H1 (cell line): ENCODE data around the gene SNAPC2. TPM values are rescaled to one million over a fixed set of nuclear protein-coding genes. Genes with fewer than 3 reads are reported as not detected.

Experiments
- CTCF ChIA-PET: fragments of 300-600 bp; sonication (Branson Sonifier 250); formaldehyde crosslinking; loops from one replicate; lab custom pipeline; 2021; ENCODE audit not compliant: partially characterized antibody; lab: Charles Lee
- POLR2A ChIA-PET: fragments of 300-600 bp; sonication (Branson Sonifier 250); formaldehyde crosslinking; loops from one replicate; lab custom pipeline; 2021; ENCODE audit warnings: inconsistent platforms; ENCODE audit not compliant: partially characterized antibody; lab: Charles Lee
- DNase-seq, 2 experiments: peaks; one replicate each; pipeline versions ENCODE4 v3.0.0 to v3.0.0-alpha.2; 2010 to 2022; ENCODE audit warnings: low spot score in 2 of 2, low read depth in 1 of 2, mixed read lengths in 1 of 2
- FAIRE-seq: peaks from 2 replicates; lab custom pipeline; 2011; peaks lifted over from hg19 to GRCh38; lab: Jason Lieb, UNC
- H2AFZ ChIP-seq: 2 replicates; pipeline ENCODE4 v1.8.1; 2012; ENCODE audit warnings: low read length, inconsistent platforms
- H2AK5ac ChIP-seq: 2 replicates; pipeline ENCODE4 v1.6.1; 2013; ENCODE audit warnings: low read depth, low read length
- H2BK120ac ChIP-seq: replicated peaks from 2 replicates; pipeline ENCODE3; 2013; ENCODE audit warnings: low read depth, low read length, inconsistent platforms
- H2BK12ac ChIP-seq: 2 replicates; pipeline ENCODE4 v1.6.1; 2013; ENCODE audit warnings: low read depth, low read length
- H2BK15ac ChIP-seq: 2 replicates; pipeline ENCODE4 v1.6.1; 2013; ENCODE audit warnings: low read length
- H2BK20ac ChIP-seq: 2 replicates; pipeline ENCODE4 v1.6.1; 2013; ENCODE audit warnings: low read length
- H2BK5ac ChIP-seq: 2 replicates; pipeline ENCODE4 v1.6.1; 2013; ENCODE audit warnings: low read depth, low read length
- H3K14ac ChIP-seq: 2 replicates; pipeline ENCODE4 v1.6.1; 2013; ENCODE audit warnings: inconsistent platforms; ENCODE audit not compliant: insufficient read length
- H3K18ac ChIP-seq: 2 replicates; pipeline ENCODE4 v1.6.1; 2013; ENCODE audit warnings: low read length; ENCODE audit errors: extremely low read depth
- H3K23ac ChIP-seq: 2 replicates; pipeline ENCODE4 v1.6.1; 2013; ENCODE audit warnings: inconsistent platforms; ENCODE audit not compliant: insufficient read length
- H3K23me2 ChIP-seq: 2 replicates; pipeline ENCODE4 v1.6.1; 2013; ENCODE audit warnings: low read depth, low read length
- H3K27ac ChIP-seq: 2 replicates; pipeline ENCODE4 v1.6.1; 2011; ENCODE audit warnings: low read depth, low read length, inconsistent platforms
- H3K27me3 ChIP-seq, 4 experiments: replicated peaks in 1 of 4; 1 replicate in 1 of 4; 2 replicates in 3 of 4; pipeline versions ENCODE4 v1.6.1 to v1.8.1; 2011 to 2013; ENCODE audit warnings: low read length in 3 of 4, mild to moderate bottlenecking in 3 of 4, inconsistent platforms in 2 of 4, mixed read lengths in 2 of 4, moderate library complexity in 1 of 4; ENCODE audit not compliant: control insufficient read depth in 3 of 4, insufficient read depth in 3 of 4; ENCODE audit errors: extremely low read depth in 1 of 4
- H3K36me3 ChIP-seq, 4 experiments: 2 replicates each; pipeline versions ENCODE4 v1.6.1 to v1.8.1; 2011 to 2013; ENCODE audit warnings: mild to moderate bottlenecking in 4 of 4, low read length in 3 of 4, moderate library complexity in 2 of 4, control low read depth in 1 of 4, inconsistent platforms in 1 of 4; ENCODE audit not compliant: insufficient read depth in 4 of 4, control insufficient read depth in 2 of 4
- H3K4ac ChIP-seq: replicated peaks from 2 replicates; pipeline ENCODE3; 2013; ENCODE audit warnings: low read length, low read depth, mixed read lengths, inconsistent platforms; ENCODE audit not compliant: insufficient read length
- H3K4me1 ChIP-seq, 4 experiments: replicated peaks in 1 of 4; 1 replicate in 1 of 4; 2 replicates in 3 of 4; pipeline versions ENCODE4 v1.6.1 to v1.8.1; 2011 to 2013; ENCODE audit warnings: low read length in 3 of 4, inconsistent platforms in 2 of 4, mixed read lengths in 1 of 4; ENCODE audit not compliant: insufficient read depth in 4 of 4, control insufficient read depth in 3 of 4
- H3K4me2 ChIP-seq, 2 experiments: 2 replicates each; pipeline versions ENCODE4 v1.6.1 to v1.8.1; 2011 to 2013; ENCODE audit warnings: low read depth in 2 of 2, low read length in 2 of 2, control low read depth in 1 of 2, inconsistent platforms in 1 of 2, mild to moderate bottlenecking in 1 of 2; ENCODE audit not compliant: insufficient read depth in 1 of 2
- H3K4me3 ChIP-seq, 4 experiments: fragments of 200-600, 300-600 bp in 1 of 4; sonication (generic), shearing (Covaris generic), sonication (Bioruptor Twin) in 1 of 4; 2 replicates each; pipeline versions ENCODE4 v1.5.1 to v1.8.1; 2011 to 2016; ENCODE audit warnings: low read length in 4 of 4, low read depth in 3 of 4, control low read depth in 2 of 4, inconsistent platforms in 2 of 4, mild to moderate bottlenecking in 2 of 4, mixed read lengths in 1 of 4, moderate library complexity in 1 of 4; ENCODE audit not compliant: insufficient read depth in 2 of 4; ENCODE audit errors: extremely low read depth in 1 of 4
- H3K56ac ChIP-seq: replicated peaks from 2 replicates; pipeline ENCODE3; 2013; ENCODE audit warnings: low read depth, mild to moderate bottlenecking, mixed read lengths, low read length, inconsistent platforms; ENCODE audit not compliant: insufficient read length
- H3K79me1 ChIP-seq: 2 replicates; pipeline ENCODE4 v1.6.1; 2013; ENCODE audit warnings: low read depth, low read length, control low read depth
- H3K79me2 ChIP-seq, 2 experiments: 2 replicates each; pipeline versions ENCODE4 v1.6.1 to v1.8.1; 2012 to 2013; ENCODE audit warnings: low read length in 2 of 2, mild to moderate bottlenecking in 2 of 2, inconsistent platforms in 1 of 2; ENCODE audit not compliant: insufficient read depth in 2 of 2, control insufficient read depth in 1 of 2
- H3K9ac ChIP-seq, 4 experiments: replicated peaks in 1 of 4; 1 replicate in 1 of 4; 2 replicates in 3 of 4; pipeline versions ENCODE4 v1.6.1 to v1.8.1; 2011 to 2013; ENCODE audit warnings: low read depth in 3 of 4, low read length in 3 of 4, control low read depth in 2 of 4, mild to moderate bottlenecking in 2 of 4, moderate library complexity in 2 of 4, inconsistent platforms in 1 of 4; ENCODE audit errors: extremely low read depth in 1 of 4
- H3K9me3 ChIP-seq, 2 experiments: 2 replicates each; pipeline versions ENCODE4 v1.6.1 to v1.8.1; 2012 to 2013; ENCODE audit warnings: mild to moderate bottlenecking in 2 of 2, moderate library complexity in 2 of 2, control low read depth in 1 of 2, inconsistent platforms in 1 of 2, low read depth in 1 of 2, low read length in 1 of 2, mixed read lengths in 1 of 2; ENCODE audit not compliant: insufficient read depth in 2 of 2
- H4K20me1 ChIP-seq, 2 experiments: replicated peaks in 1 of 2; 2 replicates each; pipeline versions ENCODE3 to v1.8.1; 2011 to 2013; ENCODE audit warnings: inconsistent platforms in 2 of 2, low read length in 2 of 2, mild to moderate bottlenecking in 1 of 2; ENCODE audit not compliant: insufficient read depth in 2 of 2, control insufficient read depth in 1 of 2
- H4K5ac ChIP-seq: 2 replicates; pipeline ENCODE4 v1.6.1; 2013; ENCODE audit warnings: low read length, low read depth, mixed read lengths, inconsistent platforms; ENCODE audit not compliant: insufficient read length
- H4K8ac ChIP-seq: 2 replicates; pipeline ENCODE4 v1.8.0; 2013; ENCODE audit warnings: mild to moderate bottlenecking, moderate library complexity, low read length, inconsistent platforms; ENCODE audit not compliant: insufficient read depth; ENCODE audit errors: extremely low read depth
- H4K91ac ChIP-seq: replicated peaks from 2 replicates; pipeline ENCODE3; 2013; ENCODE audit warnings: low read length, mixed read lengths, inconsistent platforms; ENCODE audit not compliant: insufficient read length
- ATF2 ChIP-seq: IDR thresholded peaks from 2 replicates; pipeline ENCODE4 v1.6.1; 2012; ENCODE audit warnings: low read length, inconsistent platforms
- ATF3 ChIP-seq: IDR thresholded peaks from 2 replicates; pipeline ENCODE4 v1.6.1; 2011; ENCODE audit warnings: low read depth, mild to moderate bottlenecking, low read length; ENCODE audit not compliant: insufficient read depth
- BACH1 ChIP-seq: IDR thresholded peaks from 2 replicates; pipeline ENCODE4 v1.6.1; 2012; ENCODE audit warnings: low read length, improper control_type of control experiment
- CBX5 ChIP-seq: fragments of 300-800, 300-1000 bp; sonication (generic); IDR thresholded peaks from 2 replicates; pipeline ENCODE4 v1.7.1; 2016; ENCODE audit warnings: antibody characterized with exemption, low read length, low read depth
- CEBPB ChIP-seq: IDR thresholded peaks from 2 replicates; pipeline ENCODE4 v1.6.1; 2012; ENCODE audit warnings: low read depth, low read length
- EP300 ChIP-seq, 2 experiments: IDR thresholded peaks; 1 replicate in 1 of 2; 2 replicates in 1 of 2; pipeline ENCODE4 v1.6.1; 2011 to 2012; ENCODE audit warnings: low read depth in 2 of 2, low read length in 2 of 2, mild to moderate bottlenecking in 2 of 2, borderline replicate concordance in 1 of 2, inconsistent platforms in 1 of 2, moderate library complexity in 1 of 2
- SIN3A ChIP-seq, 2 experiments: IDR thresholded peaks in 1 of 2; conservative IDR thresholded peaks in 1 of 2; 2 replicates each; pipeline ENCODE4 v1.6.1; 2011 to 2012; ENCODE audit warnings: low read length in 2 of 2, improper control_type of control experiment in 1 of 2, low read depth in 1 of 2, mild to moderate bottlenecking in 1 of 2
- SRF ChIP-seq: IDR thresholded peaks from 2 replicates; pipeline ENCODE4 v1.6.1; 2011; ENCODE audit warnings: mild to moderate bottlenecking, low read depth, low read length, moderate library complexity
- TAF1 ChIP-seq: IDR thresholded peaks from 2 replicates; pipeline ENCODE4 v1.6.1; 2011; ENCODE audit warnings: mild to moderate bottlenecking, low read depth, low read length
- TCF12 ChIP-seq: IDR thresholded peaks from 2 replicates; pipeline ENCODE4 v1.6.1; 2011; ENCODE audit warnings: low read depth, mild to moderate bottlenecking, low read length
- ZNF274 ChIP-seq: IDR thresholded peaks from 2 replicates; pipeline ENCODE4 v1.7.0; 2012; ENCODE audit warnings: low read length, borderline replicate concordance; ENCODE audit errors: extremely low read depth
- WGBS, 2 experiments: shearing (Covaris generic) in 1 of 2; methylation state at CpG; one replicate each; pipeline versions ENCODE4 v1.1.6 to v1.1.7; 2013 to 2015; ENCODE audit warnings: low lambda C conversion rate in 2 of 2, mixed read lengths in 2 of 2, inconsistent platforms in 1 of 2, low coverage in 1 of 2, missing lambda C conversion rate in 1 of 2; ENCODE audit not compliant: insufficient replicate concordance in 2 of 2, insufficient coverage in 1 of 2, insufficient read length in 1 of 2; ENCODE audit errors: extremely low coverage in 1 of 2, missing lambda C conversion rate in 1 of 2; 5-methylcytosine and 5-hydroxymethylcytosine counted together
- polyA plus RNA-seq, 7 experiments: library from polyadenylated mRNA; depleted of rRNA in 3 of 7; stranded (reverse) in 5 of 7; unstranded in 2 of 7; fragments of >200 nt in 5 of 7; fragments of 200-250 nt in 2 of 7; gene quantifications; 1 replicate in 5 of 7; 2 replicates in 1 of 7; 4 replicates in 1 of 7; pipeline versions ENCODE4 v1.2.1 to v1.2.3, GENCODE V29; 2011 to 2013; ENCODE audit warnings: missing spikeins in 2 of 7, mixed read lengths in 2 of 7
- total RNA-seq: library from RNA; stranded (reverse); fragmentation: NEBNext Ultra II Directional; extraction: Animal tissue kit (Norgen Biotek cat#: 25700); gene quantifications from 2 replicates; pipeline ENCODE4 v1.2.1, GENCODE V29; 2021

SNAPC2 gene
- total and polyA plus RNA-seq, 2 of the 8 experiments (the other 6 are each of a cell fraction or from before 2014, with no cell fraction given) = 18.2 to 20.3 TPM

DNA sequence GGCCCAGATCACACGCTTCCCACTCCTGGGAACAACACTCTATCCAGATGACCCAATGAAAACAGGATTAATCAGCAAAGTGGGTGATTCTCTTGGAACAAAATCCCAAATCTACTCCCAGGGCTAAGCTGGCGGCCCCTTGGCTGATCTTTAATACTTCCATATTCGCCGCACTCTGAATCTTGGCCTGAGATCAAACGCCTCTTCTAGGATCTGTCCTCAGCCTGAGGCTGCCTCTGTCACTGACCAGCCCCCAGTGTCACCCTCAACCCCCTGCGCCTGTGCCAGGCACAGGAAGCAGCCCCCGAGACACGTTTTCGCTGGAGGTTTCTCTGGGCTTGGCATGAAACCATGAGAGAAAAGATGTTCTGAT is 8.2 kb downstream of the SNAPC2 start:
- H3K79me2 ChIP-seq = no peaks in the 10 kb centered on the region
- FAIRE-seq (no peak), DNase-seq (no peak)
- no peak overlapping the region for H4K5ac ChIP-seq
- peaks cover 0 to 8% (median 2%) of the 10 kb centered on the region in 4 experiments; a peak in 5 of 7 replicates for H3K4me1 ChIP-seq
- no peak overlapping the region for H3K23ac ChIP-seq
- no peak overlapping the region for H3K27ac ChIP-seq
- H3K4me3 ChIP-seq = no peak overlapping the region
- no peak overlapping the region for H4K91ac ChIP-seq
- 96% methylated on average over 9 of the region's 9 CpGs; no CpG with 5 or more reads in 1 of the 2 experiments for WGBS, 2 experiments
- peaks cover 10 to 19% of the 10 kb centered on the region in 2 experiments for H4K20me1 ChIP-seq
- no peak overlapping the region for H2BK5ac ChIP-seq
- H3K9ac ChIP-seq = no peak overlapping the region
- CTCF ChIA-PET = interaction anchor here (1.3 to 2.7 kb wide), 7 partner anchors 8 to 141 kb away, joined by 3 to 11 read pairs (median 6); partner anchors contain the start of genes MAP2K7 and SNAPC2
- POLR2A ChIA-PET = interaction anchor here (0.8 to 10.4 kb wide), 5 partner anchors 13 to 76 kb away, joined by 3 to 205 read pairs (median 3); partner anchors contain the start of genes LRRC8E and TIMM44
- H2AFZ ChIP-seq = no peak overlapping the region
- no peaks in the 10 kb centered on the region for H3K79me1 ChIP-seq
- H3K14ac ChIP-seq = no peak overlapping the region
- H3K27me3 ChIP-seq = no peaks in the 10 kb centered on the region
- H2BK15ac ChIP-seq = no peak overlapping the region
- H2BK12ac ChIP-seq = no peak overlapping the region
- no peak overlapping the region for H3K4ac ChIP-seq
- no peak overlapping the region for H2BK120ac ChIP-seq
- no peak overlapping the region for H3K4me2 ChIP-seq
- no peak overlapping the region for H2BK20ac ChIP-seq
- no peak overlapping the region for H2AK5ac ChIP-seq
- H3K56ac ChIP-seq = no peak overlapping the region
- no peak overlapping the region for H4K8ac ChIP-seq
- no peak overlapping the region for H3K18ac ChIP-seq
- peaks cover 4% of the 10 kb centered on the region; the same call in 1 of the 2 replicates for H3K23me2 ChIP-seq
- H3K36me3 ChIP-seq = peaks cover 12 to 31% (median 24%) of the 10 kb centered on the region in 4 experiments; a peak in 7 of 8 replicates
- no peaks in the 10 kb centered on the region for H3K9me3 ChIP-seq
- TF ChIP-seq ATF3 (no peak), TAF1 (no peak), ATF2 (no peak), SIN3A (conservative IDR thresholded peaks at IDR 0.05 in 1 of 2, IDR thresholded peaks at IDR 0.05 in 1 of 2; ENCODE audit: low read depth in 1 of 2, low read length in 2 of 2) (no peak), CEBPB (no peak), CBX5 (no peak), ZNF274 (no peak), TCF12 (no peak), BACH1 (no peak), EP300 (IDR thresholded peaks at IDR 0.05; ENCODE audit: borderline replicate concordance in 1 of 2, low read depth in 2 of 2, low read length in 2 of 2) (no peak), SRF (no peak)
